Measurements from ENCODE around the gene MED7. TPM values are rescaled to one million over a fixed set of nuclear protein-coding genes. Genes with fewer than 3 reads are reported as not detected.

The MED7 gene
- total and polyA plus RNA-seq, 10 of the 15 experiments (the other 5 are each of a cell fraction or from before 2014, with no cell fraction given), result 9.3 to 47.7 (median 22.7) TPM

DNA sequence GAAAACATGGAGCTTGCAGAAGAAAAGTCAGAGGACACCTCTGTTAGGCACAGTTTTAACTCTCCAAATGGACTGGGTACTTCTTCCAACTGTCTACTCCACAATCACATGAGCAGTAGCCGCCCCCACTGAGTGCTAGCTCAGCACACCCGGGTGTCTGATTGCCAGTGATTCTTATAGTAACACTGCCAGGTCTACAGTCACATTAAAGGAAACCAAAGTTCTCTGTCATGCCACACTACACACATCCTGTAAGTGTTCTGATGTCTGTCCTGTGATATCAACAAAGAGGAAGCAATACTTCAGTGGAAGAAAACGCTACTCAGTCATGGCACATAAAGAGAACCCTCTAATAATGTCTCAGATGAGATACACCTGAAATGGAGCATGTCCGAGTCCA lies 33.7 kb downstream of the MED7 start, which contains the start of gene HAVCR2 (continued):
- TF ChIP-seq, protein P1, sequence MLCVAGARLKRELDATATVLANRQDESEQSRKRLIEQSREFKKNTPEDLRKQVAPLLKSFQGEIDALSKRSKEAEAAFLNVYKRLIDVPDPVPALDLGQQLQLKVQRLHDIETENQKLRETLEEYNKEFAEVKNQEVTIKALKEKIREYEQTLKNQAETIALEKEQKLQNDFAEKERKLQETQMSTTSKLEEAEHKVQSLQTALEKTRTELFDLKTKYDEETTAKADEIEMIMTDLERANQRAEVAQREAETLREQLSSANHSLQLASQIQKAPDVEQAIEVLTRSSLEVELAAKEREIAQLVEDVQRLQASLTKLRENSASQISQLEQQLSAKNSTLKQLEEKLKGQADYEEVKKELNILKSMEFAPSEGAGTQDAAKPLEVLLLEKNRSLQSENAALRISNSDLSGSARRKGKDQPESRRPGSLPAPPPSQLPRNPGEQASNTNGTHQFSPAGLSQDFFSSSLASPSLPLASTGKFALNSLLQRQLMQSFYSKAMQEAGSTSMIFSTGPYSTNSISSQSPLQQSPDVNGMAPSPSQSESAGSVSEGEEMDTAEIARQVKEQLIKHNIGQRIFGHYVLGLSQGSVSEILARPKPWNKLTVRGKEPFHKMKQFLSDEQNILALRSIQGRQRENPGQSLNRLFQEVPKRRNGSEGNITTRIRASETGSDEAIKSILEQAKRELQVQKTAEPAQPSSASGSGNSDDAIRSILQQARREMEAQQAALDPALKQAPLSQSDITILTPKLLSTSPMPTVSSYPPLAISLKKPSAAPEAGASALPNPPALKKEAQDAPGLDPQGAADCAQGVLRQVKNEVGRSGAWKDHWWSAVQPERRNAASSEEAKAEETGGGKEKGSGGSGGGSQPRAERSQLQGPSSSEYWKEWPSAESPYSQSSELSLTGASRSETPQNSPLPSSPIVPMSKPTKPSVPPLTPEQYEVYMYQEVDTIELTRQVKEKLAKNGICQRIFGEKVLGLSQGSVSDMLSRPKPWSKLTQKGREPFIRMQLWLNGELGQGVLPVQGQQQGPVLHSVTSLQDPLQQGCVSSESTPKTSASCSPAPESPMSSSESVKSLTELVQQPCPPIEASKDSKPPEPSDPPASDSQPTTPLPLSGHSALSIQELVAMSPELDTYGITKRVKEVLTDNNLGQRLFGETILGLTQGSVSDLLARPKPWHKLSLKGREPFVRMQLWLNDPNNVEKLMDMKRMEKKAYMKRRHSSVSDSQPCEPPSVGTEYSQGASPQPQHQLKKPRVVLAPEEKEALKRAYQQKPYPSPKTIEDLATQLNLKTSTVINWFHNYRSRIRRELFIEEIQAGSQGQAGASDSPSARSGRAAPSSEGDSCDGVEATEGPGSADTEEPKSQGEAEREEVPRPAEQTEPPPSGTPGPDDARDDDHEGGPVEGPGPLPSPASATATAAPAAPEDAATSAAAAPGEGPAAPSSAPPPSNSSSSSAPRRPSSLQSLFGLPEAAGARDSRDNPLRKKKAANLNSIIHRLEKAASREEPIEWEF (IDR thresholded peaks at IDR 0.05; ENCODE audit: insufficient replicate concordance, low read depth, low read length), result no peak
- TF ChIP-seq, protein P2, sequence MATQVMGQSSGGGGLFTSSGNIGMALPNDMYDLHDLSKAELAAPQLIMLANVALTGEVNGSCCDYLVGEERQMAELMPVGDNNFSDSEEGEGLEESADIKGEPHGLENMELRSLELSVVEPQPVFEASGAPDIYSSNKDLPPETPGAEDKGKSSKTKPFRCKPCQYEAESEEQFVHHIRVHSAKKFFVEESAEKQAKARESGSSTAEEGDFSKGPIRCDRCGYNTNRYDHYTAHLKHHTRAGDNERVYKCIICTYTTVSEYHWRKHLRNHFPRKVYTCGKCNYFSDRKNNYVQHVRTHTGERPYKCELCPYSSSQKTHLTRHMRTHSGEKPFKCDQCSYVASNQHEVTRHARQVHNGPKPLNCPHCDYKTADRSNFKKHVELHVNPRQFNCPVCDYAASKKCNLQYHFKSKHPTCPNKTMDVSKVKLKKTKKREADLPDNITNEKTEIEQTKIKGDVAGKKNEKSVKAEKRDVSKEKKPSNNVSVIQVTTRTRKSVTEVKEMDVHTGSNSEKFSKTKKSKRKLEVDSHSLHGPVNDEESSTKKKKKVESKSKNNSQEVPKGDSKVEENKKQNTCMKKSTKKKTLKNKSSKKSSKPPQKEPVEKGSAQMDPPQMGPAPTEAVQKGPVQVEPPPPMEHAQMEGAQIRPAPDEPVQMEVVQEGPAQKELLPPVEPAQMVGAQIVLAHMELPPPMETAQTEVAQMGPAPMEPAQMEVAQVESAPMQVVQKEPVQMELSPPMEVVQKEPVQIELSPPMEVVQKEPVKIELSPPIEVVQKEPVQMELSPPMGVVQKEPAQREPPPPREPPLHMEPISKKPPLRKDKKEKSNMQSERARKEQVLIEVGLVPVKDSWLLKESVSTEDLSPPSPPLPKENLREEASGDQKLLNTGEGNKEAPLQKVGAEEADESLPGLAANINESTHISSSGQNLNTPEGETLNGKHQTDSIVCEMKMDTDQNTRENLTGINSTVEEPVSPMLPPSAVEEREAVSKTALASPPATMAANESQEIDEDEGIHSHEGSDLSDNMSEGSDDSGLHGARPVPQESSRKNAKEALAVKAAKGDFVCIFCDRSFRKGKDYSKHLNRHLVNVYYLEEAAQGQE (IDR thresholded peaks at IDR 0.05; ENCODE audit: low read depth, low read length), result no peak
- TF ChIP-seq, protein P3, sequence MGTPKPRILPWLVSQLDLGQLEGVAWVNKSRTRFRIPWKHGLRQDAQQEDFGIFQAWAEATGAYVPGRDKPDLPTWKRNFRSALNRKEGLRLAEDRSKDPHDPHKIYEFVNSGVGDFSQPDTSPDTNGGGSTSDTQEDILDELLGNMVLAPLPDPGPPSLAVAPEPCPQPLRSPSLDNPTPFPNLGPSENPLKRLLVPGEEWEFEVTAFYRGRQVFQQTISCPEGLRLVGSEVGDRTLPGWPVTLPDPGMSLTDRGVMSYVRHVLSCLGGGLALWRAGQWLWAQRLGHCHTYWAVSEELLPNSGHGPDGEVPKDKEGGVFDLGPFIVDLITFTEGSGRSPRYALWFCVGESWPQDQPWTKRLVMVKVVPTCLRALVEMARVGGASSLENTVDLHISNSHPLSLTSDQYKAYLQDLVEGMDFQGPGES (IDR thresholded peaks at IDR 0.05), result no peak
- TF ChIP-seq MTA3 (IDR thresholded peaks at IDR 0.05; ENCODE audit: borderline replicate concordance, low read length) (no peak), POLR2A (IDR thresholded peaks at IDR 0.05; ENCODE audit: low read depth, low read length) (0 out of 2 replicates have a peak, but pooled peaks have one; percentile 41), NR2C2 (IDR thresholded peaks at IDR 0.05; ENCODE audit: borderline replicate concordance, control insufficient read depth, insufficient read length, low read depth) (no peak), ZNF24 (IDR thresholded peaks at IDR 0.05) (no peak), DPF2 (IDR thresholded peaks at IDR 0.05) (no peak), GABPA (IDR thresholded peaks at IDR 0.05; ENCODE audit: low read depth) (no peak), RUNX3 (IDR thresholded peaks at IDR 0.05; ENCODE audit: low read length) (peak; percentile 40), GATAD2B (conservative IDR thresholded peaks at IDR 0.05; ENCODE audit: low read depth) (no peak; the same call in 1 of the 2 replicates), TARDBP (IDR thresholded peaks at IDR 0.05; ENCODE audit: borderline replicate concordance) (no peak), IRF4 (IDR thresholded peaks at IDR 0.05; ENCODE audit: low read depth, low read length) (no peak; the same call in 1 of the 2 replicates), STAT1 (conservative IDR thresholded peaks at IDR 0.05) (no peak), EGR1 (IDR thresholded peaks at IDR 0.05; ENCODE audit: borderline replicate concordance in 1 of 2, low read depth in 2 of 2, low read length in 2 of 2) (no peak), PAX8 (IDR thresholded peaks at IDR 0.05) (no peak), NFXL1 (IDR thresholded peaks at IDR 0.05; ENCODE audit: borderline replicate concordance) (no peak), SIN3A (IDR thresholded peaks at IDR 0.05; ENCODE audit: low read depth, low read length) (no peak), CHD2 (IDR thresholded peaks at IDR 0.05; ENCODE audit: borderline replicate concordance, low read depth, low read length) (no peak)

Data from GM12878 (cell line).